GM12878 (cell line): ENCODE results near the gene DCBLD2.

Experiments
- FOS ChIP-seq: IDR thresholded peaks from 3 replicates; pipeline ENCODE4 v1.6.1; 2011; ENCODE audit warnings: borderline replicate concordance; ENCODE audit not compliant: insufficient read length; ENCODE audit errors: extremely low read depth
- GATAD2B ChIP-seq: fragments of 450-650 bp; conservative IDR thresholded peaks from 2 replicates; pipeline ENCODE4 v1.6.1; 2017; ENCODE audit warnings: low read depth, mild to moderate bottlenecking, moderate library complexity
- STAT1 ChIP-seq: fragments of 450-650 bp; conservative IDR thresholded peaks from 2 replicates; pipeline ENCODE4 v1.6.1; 2014; ENCODE audit warnings: antibody characterized with exemption, mild to moderate bottlenecking
- TCF7 ChIP-seq: IDR thresholded peaks from 2 replicates; pipeline ENCODE4 v1.6.1; 2014; ENCODE audit warnings: antibody characterized with exemption, borderline replicate concordance
- TF ChIP-seq, protein P1 (sequence below), 3 experiments: IDR thresholded peaks in 2 of 3; conservative IDR thresholded peaks in 1 of 3; 2 replicates each; pipeline ENCODE4 v1.5.1; 2011; ENCODE audit warnings: low read depth in 3 of 3, low read length in 3 of 3, mild to moderate bottlenecking in 3 of 3, control low read depth in 2 of 3, moderate library complexity in 2 of 3, inconsistent platforms in 1 of 3, mixed read lengths in 1 of 3; ENCODE audit not compliant: control insufficient read depth in 2 of 3, insufficient read depth in 1 of 3; ENCODE audit errors: extremely low read depth in 1 of 3

DNA sequence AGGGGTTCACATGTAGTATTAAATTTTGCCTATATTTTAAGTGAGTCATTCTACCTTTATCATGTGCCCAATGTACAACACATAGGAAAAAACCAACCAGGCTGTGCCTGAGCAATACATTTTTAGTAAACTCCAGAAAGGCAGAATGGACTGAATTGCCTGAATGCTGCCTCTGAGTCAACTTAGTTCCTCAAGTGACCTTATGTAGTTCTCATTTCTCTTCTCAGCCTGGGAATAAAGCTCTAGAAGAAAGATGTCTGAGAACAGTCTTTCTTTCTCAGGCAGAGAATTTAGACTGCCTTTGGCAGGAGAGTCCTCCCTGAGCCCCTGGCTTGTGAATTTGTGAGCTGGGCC is 125.4 kb downstream of the DCBLD2 start:
- TF ChIP-seq GATAD2B (no peak), FOS (no peak), TCF7 (no peak), STAT1 (no peak)
- TF ChIP-seq, protein P1, sequence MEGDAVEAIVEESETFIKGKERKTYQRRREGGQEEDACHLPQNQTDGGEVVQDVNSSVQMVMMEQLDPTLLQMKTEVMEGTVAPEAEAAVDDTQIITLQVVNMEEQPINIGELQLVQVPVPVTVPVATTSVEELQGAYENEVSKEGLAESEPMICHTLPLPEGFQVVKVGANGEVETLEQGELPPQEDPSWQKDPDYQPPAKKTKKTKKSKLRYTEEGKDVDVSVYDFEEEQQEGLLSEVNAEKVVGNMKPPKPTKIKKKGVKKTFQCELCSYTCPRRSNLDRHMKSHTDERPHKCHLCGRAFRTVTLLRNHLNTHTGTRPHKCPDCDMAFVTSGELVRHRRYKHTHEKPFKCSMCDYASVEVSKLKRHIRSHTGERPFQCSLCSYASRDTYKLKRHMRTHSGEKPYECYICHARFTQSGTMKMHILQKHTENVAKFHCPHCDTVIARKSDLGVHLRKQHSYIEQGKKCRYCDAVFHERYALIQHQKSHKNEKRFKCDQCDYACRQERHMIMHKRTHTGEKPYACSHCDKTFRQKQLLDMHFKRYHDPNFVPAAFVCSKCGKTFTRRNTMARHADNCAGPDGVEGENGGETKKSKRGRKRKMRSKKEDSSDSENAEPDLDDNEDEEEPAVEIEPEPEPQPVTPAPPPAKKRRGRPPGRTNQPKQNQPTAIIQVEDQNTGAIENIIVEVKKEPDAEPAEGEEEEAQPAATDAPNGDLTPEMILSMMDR (IDR thresholded peaks at IDR 0.05 in 2 of 3, conservative IDR thresholded peaks at IDR 0.05 in 1 of 3; ENCODE audit: control insufficient read depth in 2 of 3, extremely low read depth in 1 of 3, insufficient read depth in 1 of 3, low read depth in 3 of 3, low read length in 3 of 3), result no peak
